Kidney (tissue), 14 donors: ENCODE results near the gene C3orf70. TPM values are rescaled to one million over a fixed set of nuclear protein-coding genes. Genes with fewer than 3 reads are reported as not detected.

Experiments
- DNase-seq, 5 donors: peaks; one replicate each; pipeline ENCODE4 v3.0.0-alpha.2; 2013 to 2020
- FAIRE-seq: peaks from 2 replicates; lab custom pipeline; 2012; peaks lifted over from hg19 to GRCh38; lab: Jason Lieb, UNC
- H3K27ac ChIP-seq, 2 donors: one replicate each; pipeline ENCODE4 v1.7.0; 2013; ENCODE audit warnings: low read depth in 2 of 2, low read length in 2 of 2, inconsistent platforms in 1 of 2
- H3K27me3 ChIP-seq: one replicate; pipeline ENCODE4 v1.7.1; 2013; ENCODE audit warnings: low read length, inconsistent platforms; ENCODE audit not compliant: control insufficient read depth, insufficient read depth
- H3K36me3 ChIP-seq, 3 donors: one replicate each; pipeline versions ENCODE4 v1.7.0 to v1.7.1; 2013; ENCODE audit warnings: low read length in 3 of 3, control low read depth in 1 of 3, inconsistent platforms in 1 of 3; ENCODE audit not compliant: insufficient read depth in 3 of 3, control insufficient read depth in 2 of 3
- H3K4me1 ChIP-seq, 3 donors: one replicate each; pipeline versions ENCODE4 v1.7.0 to v1.7.1; 2013; ENCODE audit warnings: low read length in 3 of 3, inconsistent platforms in 1 of 3, low read depth in 1 of 3; ENCODE audit not compliant: control insufficient read depth in 2 of 3, insufficient read depth in 2 of 3
- H3K4me3 ChIP-seq, 3 donors: one replicate each; pipeline versions ENCODE4 v1.7.0 to v1.8.1; 2013; ENCODE audit warnings: low read length in 3 of 3, control low read depth in 1 of 3, inconsistent platforms in 1 of 3
- H3K9ac ChIP-seq, 3 donors: one replicate each; pipeline versions ENCODE4 v1.7.0 to v1.7.1; 2013; ENCODE audit warnings: low read length in 3 of 3, control low read depth in 1 of 3, inconsistent platforms in 1 of 3
- H3K9me3 ChIP-seq, 3 donors: one replicate each; pipeline versions ENCODE4 v1.7.0 to v1.7.1; 2013; ENCODE audit warnings: low read length in 3 of 3, control low read depth in 1 of 3, inconsistent platforms in 1 of 3; ENCODE audit not compliant: control insufficient read depth in 2 of 3, insufficient read depth in 1 of 3
- intact Hi-C: fragments of 100-400 bp; cut with DNase I; formaldehyde crosslinking; loops from one replicate; pipeline ENCODE4 v1.11.1; 2022
- polyA plus RNA-seq: library from polyadenylated mRNA; stranded (reverse); fragments of 350-450 nt; fragmentation: Illumina TruSeq; extraction: RNeasy Lipid Tissue Mini Kit (QIAGEN cat#74804); gene quantifications from one replicate; pipeline ENCODE4 v1.2.3, GENCODE V29; 2014; ENCODE audit warnings: low read depth, low replicate concordance; ENCODE audit not compliant: insufficient read depth
- total RNA-seq: library from RNA; stranded (reverse); fragmentation: NEBNext Ultra II Directional; extraction: Animal tissue kit (Norgen Biotek cat#: 25700); gene quantifications from one replicate; pipeline ENCODE4 v1.2.1, GENCODE V29; 2021
- TF ChIP-seq, protein P1 (sequence below): IDR thresholded peaks from 3 replicates; pipeline ENCODE4 v1.5.1; 2012; ENCODE audit warnings: mild to moderate bottlenecking, moderate library complexity, borderline replicate concordance; ENCODE audit not compliant: insufficient read depth; ENCODE audit errors: extremely low read depth
- donor health status: control.
- donor health status: control.
- donor health status: control.
- donor health status: control.
- donor health status: control.
- donor health status: DM: yes; HTN: yes; CAD: no.
- donor health status: Normal renal cell carcinoma (clear cell type).

The C3orf70 gene
- total and polyA plus RNA-seq, 2 donors from 2014 or later = 0.69 to 2.8 TPM

DNA sequence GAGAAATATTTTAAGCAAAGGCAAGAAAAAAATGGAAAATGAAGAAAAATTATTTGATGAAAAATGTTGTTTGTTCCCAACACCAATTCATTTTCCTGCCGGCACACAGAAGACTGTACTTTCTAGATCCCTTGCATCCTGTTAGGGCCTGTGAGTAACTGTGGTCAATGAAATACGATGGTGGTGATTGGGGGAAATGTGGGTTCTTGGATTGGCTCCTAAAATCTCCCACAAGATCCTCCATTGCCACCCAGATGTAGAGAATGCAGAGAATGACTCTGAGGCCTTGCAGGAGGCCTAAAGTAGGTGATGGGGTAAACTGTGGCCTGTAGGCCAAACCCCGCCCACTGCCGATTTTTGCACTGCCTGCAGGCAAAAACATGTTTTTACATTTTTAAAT lies 46.3 kb upstream of the C3orf70 start:
- TF ChIP-seq, protein P1, sequence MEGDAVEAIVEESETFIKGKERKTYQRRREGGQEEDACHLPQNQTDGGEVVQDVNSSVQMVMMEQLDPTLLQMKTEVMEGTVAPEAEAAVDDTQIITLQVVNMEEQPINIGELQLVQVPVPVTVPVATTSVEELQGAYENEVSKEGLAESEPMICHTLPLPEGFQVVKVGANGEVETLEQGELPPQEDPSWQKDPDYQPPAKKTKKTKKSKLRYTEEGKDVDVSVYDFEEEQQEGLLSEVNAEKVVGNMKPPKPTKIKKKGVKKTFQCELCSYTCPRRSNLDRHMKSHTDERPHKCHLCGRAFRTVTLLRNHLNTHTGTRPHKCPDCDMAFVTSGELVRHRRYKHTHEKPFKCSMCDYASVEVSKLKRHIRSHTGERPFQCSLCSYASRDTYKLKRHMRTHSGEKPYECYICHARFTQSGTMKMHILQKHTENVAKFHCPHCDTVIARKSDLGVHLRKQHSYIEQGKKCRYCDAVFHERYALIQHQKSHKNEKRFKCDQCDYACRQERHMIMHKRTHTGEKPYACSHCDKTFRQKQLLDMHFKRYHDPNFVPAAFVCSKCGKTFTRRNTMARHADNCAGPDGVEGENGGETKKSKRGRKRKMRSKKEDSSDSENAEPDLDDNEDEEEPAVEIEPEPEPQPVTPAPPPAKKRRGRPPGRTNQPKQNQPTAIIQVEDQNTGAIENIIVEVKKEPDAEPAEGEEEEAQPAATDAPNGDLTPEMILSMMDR = no peak
- H3K36me3 ChIP-seq = peaks cover 2 to 27% (median 4%) of the 10 kb centered on the region in 3 donors
- DNase-seq (no peak), FAIRE-seq (no peak)
- intact Hi-C loops = no loop called here
- no peaks in the 10 kb centered on the region for H3K27me3 ChIP-seq
- no peak overlapping the region for H3K27ac ChIP-seq
- no peaks in the 10 kb centered on the region for H3K9me3 ChIP-seq
- no peaks in the 10 kb centered on the region for H3K4me1 ChIP-seq
- H3K9ac ChIP-seq = no peak overlapping the region
- no peak overlapping the region for H3K4me3 ChIP-seq

DNA sequence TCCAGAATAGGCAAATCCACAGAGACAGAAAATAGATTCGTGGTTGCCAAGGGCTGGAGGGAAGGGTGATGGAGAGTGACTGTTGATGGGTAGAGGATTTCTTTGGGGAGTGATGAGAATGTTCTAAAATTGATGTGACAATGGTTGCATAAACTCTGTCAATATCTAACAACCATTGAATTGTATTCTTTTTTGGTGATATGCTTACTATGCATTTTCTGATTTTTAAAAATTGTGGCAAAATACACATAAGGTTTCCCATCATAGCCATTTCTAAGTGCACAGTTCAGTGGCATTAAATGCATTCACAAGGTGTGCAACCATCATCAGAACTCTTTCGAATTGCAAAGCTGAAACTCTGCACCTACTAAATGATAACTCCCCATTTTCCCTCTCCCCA lies 44.2 kb upstream of the C3orf70 start:
- Histone ChIP-seq H3K9me3 (no peaks in the 10 kb centered on the region), H3K27me3 (no peaks in the 10 kb centered on the region), H3K27ac (no peak overlapping the region), H3K36me3 (peaks cover 0 to 32% (median 12%) of the 10 kb centered on the region in 3 donors), H3K4me1 (no peaks in the 10 kb centered on the region), H3K4me3 (no peak overlapping the region), H3K9ac (no peak overlapping the region)
- no peak for DNase-seq
- no peak for FAIRE-seq
- intact Hi-C loops = no loop called here
- TF ChIP-seq, protein P1 = no peak

DNA sequence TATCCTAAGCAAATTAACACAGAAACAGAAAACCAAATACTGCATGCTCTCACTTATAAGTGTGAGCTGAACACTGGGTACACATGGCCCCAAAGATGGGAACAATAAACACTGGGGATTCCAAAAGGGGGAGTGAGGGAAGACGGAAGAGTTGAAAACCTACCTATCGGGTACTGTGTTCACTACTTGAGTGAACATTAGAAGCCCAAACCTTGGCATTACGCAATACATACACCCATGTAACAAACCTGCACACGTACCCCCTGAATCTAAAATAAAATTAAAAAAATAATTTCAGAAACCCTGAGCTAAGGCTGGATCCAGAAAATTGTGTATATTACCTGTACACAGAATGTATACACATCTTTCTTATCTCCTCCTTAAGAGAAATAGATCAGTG lies 42.8 kb upstream of the C3orf70 start:
- no peak for FAIRE-seq
- intact Hi-C loops = no loop called here
- H3K27me3 ChIP-seq = no peaks in the 10 kb centered on the region

More for the DNA sequence above, 42.8 kb upstream of the C3orf70 start:
- H3K9ac ChIP-seq = no peak overlapping the region
- H3K4me1 ChIP-seq = no peaks in the 10 kb centered on the region
- peaks cover 0 to 33% (median 10%) of the 10 kb centered on the region in 3 donors for H3K36me3 ChIP-seq
- TF ChIP-seq, protein P1 = no peak
- no peak overlapping the region for H3K4me3 ChIP-seq
- DNase-seq = no peak
- no peak overlapping the region for H3K27ac ChIP-seq
- no peaks in the 10 kb centered on the region for H3K9me3 ChIP-seq
